ELR (cell line): ENCODE data around the gene ARRB1.
"Not testable (repeated sequence)": the region's sequence is repeated elsewhere in the genome, so short reads cannot be mapped to it uniquely, and the experiment has no call there.

Experiments used
- DNase-seq: peaks from one replicate; pipeline ENCODE4 v3.0.0-alpha.2; 2015; ENCODE audit warnings: low read depth

ARRB1 gene

DNA sequence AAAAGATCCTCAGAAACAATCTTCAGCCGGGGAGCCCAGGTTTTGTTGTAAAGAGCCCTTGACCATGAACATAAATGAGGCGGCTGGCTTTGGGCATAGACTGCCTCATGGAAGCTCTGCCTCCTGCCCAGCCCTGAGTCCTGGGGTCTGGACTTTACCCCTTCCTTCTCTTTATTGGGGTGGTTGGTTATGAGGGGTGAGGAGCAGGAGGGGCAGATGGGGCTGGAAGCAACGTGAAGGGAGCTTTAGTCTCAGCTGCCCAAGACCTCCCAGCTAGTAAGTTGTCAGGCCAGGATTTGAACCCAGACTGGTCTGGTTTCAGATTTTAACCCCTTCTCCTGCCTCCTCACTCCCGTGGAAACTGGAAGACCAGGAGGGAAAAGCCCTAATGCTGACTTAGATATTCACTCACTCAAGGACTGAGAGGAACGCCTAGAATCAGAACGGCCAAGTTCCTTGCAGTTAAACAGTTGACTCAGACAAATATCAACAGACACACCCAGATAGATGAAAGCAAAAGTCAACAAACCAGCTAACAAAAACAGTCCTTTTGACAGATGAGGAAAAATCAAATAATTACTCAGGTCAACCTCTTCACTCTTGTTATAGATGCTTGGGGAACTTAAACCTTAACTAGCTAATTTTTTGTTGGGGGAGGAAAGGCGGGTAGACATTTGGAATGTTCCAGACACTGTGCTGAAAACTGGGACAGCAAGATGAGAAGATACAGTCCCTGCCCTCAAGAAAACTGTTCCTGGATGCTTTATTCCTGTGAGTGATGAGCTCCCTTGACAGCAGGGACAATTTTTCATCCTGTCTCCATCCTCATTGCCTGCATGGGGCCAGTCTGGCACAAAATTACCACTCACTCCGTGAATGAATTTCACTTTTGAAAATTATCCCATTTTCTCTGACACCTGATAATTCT is 20.8 kb upstream of the ARRB1 start:
- peak; percentile 45 for DNase-seq

DNA sequence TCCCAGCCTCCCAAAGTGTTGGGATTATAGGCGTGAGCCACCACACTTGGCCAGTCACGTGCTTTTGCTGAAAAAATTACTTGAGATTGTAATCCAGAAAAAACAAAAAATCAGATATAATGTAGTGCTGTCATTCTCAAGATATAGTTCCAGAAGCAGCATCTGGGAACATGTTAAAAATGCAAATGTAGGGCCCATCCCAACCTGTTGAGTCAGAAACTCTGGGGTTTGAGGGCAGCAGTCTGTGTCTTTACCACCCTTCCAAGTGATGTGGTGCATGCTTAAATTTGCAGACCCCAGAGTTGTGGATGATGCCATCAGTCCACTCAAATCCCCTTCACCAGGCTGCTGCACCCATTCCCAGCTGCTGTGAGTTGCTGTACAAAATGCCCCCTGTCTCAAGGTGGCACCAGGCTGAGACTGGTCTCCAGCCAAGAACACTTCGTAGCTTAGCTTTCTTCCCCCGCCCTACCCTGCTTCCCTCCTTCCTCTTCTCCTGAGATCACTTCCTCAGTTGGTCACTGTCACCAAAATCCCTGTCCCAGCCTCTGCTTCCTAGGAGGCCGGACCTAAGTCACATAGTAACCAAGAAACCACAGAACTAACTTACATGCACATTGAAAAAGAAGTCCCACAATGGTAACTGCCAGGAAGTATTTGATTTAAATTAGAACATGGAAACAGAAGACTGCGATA is 18.2 kb upstream of the ARRB1 start:
- no peak for DNase-seq

DNA sequence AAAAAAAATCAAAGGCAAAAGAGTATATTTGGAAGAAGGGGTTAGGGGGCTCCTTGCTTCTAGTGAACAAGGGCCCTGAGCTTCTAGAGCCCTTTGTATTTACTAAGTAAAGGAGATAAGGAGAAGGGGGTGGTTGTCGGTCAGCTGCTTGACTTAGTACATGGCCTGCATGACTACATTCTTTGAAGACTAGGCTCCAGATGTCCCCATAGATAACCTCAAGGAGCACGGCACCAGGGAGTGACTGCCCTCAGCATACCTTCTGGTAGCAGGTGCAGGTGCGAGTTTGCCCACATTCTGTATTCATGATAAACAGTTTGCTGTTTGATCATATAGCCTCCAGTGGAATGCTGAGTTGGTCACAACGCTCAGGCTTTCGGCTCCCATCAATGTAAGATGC is 15.4 kb upstream of the ARRB1 start:
- DNase-seq: not testable (repeated sequence)

DNA sequence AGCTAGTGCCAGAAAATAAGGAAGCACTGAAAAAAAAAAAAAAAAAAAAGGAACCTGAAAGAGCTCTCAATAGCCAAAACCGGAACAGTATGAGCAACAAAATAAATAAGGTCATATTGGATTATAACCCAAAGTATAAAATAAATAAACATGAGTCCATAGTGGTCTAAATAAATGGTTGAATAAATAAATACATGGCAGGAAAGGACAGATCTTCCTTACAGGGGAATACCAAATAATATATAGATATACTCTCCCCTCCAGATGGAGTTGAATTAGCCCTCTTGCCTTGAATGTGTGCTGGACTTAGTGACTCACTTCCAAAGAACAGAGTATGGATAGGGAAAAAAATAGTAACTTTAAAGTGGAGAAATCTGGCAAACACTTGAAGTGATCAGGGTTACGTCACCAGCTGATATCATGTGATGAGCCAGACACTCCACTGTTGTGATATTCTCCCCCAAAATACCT is 14.3 kb upstream of the ARRB1 start:
- peak; percentile 60 for DNase-seq

DNA sequence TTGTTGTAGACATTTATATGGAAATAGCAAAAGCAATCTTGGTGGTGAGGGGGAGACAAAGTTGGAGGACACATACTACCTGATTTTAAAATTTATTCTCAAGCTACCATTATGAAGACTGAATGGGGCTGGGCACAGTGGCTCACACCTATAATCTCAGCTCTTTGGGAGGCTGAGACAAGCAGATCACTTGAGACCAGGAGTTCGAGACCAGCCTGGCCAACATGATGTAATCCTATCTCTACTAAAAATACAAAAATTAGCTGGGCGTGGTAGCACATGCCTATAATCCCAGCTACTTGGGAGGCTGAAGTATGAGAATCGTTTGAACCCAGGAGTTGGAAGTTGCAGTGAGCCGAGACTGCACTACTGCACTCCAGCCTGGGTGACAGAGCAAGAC is 10.8 kb upstream of the ARRB1 start:
- DNase-seq: not testable (repeated sequence)

DNA sequence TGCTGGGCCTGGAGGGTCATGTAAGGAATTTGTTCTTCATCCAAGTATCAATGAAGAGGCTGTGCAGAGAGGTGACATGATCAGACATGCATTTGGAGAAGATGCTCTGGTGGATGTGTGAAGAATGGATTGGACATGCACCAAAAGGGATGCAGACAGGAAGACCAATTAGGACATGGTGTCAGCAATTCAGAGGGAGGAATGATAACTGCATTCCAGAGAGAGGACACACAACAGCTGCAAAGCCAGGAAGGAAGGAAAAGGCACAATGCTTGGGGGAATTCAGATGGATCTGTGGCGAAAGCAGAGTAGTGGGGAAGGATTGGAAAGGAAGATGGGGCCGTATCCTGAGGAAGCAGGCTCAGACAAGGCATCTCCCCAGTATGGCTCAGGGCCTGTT is 5.2 kb upstream of the ARRB1 start:
- DNase-seq: no peak

DNA sequence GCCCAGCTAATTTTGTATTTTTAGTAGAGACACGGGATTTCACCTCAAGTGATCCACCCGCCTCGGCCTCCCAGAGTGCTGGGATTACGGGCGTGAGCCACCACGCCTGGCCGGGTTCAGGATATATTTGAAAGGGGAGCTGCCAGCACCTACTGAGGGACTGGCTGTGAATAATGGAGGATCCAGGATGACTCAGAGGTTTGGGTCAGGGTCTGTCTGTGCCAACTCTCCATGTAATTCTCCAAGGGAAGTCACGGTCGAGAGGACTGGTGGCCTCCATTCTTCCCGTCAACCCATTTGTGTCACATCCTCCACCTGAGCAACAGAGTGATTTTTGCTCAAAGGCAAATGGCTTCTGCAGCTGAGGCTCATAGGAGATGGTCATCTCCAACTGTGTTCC is 3.6 kb upstream of the ARRB1 start:
- DNase-seq: no peak

DNA sequence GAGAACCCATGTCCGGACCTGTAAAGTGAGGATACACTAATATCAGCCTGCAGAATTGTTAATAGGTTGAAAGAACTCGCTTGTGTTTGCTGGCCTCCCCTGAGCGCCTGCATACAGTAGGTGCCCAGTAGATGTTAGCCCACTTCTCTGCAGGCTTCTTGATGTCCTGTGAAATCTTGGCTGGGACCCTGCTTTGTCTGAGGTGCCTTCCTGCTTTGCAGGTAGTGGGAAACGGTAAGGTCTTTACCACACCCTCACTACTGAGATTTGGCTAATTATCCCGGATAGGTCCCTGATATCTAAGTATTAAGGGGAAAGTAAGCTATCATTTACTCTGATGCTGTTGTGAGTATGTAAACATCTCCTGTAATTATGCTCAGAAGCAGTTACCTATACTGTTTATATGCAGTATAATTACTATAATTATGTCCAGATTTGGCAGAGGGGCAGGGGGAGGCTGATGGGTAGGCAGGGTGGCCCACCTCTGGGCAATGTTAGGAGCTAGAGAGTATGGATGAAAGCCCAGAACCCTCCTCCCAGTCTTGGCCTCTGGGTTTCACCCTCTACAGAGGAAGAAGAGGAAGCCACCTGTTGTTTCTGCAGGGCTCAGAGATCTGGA is 1.2 kb upstream of the ARRB1 start:
- no peak for DNase-seq

DNA sequence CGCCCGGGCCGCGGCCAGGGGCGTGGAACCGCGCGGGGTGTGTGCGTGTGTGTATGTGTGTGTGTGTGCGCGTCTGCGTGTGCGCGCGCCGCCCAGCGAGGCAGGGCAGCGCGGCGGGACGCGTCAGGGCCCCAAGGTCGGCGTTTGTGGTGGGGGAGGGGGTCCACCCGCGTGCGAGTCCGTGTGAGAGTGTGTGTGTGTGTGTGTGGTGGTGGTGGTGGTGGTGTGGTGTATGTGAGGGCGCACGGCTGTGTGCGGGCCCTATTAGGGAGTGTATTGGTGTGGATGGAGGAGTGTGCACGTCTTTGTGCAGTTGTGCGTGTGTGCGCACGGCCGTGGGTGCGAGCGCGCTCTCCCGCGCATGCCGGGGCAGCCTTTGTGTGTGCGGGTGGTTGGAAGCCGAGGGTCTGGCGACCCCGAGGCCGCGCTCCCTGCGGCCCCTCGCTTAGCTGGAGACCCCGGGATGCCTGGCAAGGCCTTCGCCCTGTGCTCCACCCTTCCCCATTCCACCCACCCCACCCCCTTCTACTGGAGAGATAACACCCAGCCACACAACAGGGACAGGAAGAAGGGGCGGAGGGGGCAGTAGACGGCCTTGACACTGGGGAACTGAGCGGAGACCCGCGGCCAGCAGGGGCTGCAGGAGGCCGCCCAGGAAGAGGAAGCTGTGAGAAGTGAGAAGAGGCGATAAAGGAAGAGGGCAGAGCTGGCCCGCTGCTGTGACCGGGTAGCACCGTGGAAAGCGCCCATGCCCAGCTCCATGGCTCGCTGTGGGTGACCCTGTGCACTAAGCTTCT is 528 bp upstream of the ARRB1 start:
- no peak for DNase-seq

DNA sequence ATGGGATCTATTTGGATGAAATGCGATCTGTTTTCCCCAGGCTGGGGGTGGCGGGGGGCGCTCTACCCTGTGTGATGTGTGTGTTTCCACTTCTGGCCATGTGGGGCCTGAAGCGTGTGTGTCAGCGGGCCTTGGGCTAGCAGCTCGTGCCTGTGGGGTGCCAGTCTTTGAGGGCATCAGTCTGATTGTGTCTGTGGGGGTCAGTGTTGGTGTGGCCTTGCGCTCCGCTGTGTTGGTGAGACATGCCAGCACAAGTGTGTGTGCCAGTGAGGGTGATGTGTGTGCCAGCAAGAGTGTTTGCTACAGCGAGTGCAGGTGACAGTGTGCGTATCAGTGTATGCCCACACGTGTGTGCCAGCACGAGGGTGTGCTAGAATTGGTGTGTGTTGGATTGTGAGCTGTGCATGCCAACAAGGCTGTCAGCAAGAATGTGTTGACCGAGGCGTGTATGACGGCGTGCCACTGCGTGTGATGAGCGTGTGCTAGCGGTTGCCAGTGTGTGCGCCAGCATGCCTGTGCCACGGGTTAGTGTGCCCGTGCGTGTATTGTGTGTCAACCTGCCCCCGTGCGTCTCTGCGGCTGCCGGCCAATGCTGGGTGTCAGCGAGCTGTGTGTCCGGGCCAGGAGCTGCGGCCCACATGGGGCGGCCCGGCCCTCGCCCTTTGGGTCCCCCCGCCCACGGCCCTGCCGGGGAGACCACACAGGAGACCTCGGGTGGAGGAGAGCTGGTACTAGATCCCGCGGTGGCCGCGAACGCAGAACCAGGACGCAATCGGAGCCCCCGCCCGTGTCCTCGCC is 519 bp downstream of the ARRB1 start:
- DNase-seq: no peak

DNA sequence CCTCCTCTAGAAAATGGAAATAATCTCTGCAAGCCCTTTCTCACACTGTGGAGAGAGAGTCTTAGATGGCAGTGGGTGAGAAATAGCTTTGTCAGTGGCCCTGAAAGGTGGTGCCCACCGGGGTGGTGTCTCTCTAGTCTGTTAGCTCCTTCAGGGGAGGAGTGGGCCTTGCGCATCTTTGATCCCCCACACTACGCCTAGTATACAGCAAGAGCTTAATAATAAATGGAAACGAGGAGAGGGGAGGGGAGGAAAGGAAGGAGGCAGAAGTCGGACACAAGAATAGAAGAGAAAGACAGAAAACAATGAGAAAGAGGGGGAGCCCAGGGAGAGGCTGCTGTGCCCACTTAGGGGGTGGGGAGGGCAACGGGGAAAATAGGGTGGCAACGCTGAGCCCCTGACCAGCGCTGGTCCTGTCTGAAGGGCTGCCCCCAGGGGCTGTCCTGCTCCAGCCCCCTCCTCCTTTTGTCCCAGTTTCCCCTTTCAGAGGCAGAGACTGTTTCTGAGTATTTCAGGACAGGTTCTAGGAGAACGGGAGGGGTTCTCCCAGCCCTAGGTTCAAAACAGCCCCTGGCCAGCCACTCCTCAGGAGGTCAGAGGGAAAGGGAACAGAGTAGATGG is 1.2 kb downstream of the ARRB1 start:
- DNase-seq: no peak

DNA sequence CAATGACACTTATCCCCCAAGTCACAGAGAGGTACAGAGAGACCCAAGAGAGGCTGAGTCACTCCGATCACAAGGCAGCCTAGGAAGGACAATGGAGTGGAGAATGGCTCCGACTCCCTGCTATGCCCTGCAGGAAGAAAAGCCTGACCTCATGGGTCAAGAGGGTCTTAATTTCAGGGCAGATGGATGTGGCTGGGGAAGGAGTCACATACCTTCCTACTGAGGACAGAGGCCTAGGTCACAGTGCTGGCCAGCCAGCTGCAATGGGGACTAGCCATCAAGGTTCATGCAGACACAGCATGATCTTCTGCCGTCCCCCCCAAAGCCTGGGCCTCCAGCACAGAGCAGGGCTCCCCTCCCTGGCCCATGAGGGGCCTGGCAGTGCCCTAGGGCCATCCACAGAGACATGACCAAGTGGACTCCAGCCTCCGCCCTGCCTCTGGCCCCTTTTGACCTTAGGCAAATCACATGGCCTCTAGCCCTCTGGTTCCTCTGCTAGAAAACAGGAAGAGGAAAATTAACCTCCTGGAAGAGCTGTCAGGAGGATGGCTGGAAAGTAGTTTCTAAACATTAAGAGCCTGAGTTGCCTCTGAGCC is 1.8 kb downstream of the ARRB1 start:
- no peak for DNase-seq

DNA sequence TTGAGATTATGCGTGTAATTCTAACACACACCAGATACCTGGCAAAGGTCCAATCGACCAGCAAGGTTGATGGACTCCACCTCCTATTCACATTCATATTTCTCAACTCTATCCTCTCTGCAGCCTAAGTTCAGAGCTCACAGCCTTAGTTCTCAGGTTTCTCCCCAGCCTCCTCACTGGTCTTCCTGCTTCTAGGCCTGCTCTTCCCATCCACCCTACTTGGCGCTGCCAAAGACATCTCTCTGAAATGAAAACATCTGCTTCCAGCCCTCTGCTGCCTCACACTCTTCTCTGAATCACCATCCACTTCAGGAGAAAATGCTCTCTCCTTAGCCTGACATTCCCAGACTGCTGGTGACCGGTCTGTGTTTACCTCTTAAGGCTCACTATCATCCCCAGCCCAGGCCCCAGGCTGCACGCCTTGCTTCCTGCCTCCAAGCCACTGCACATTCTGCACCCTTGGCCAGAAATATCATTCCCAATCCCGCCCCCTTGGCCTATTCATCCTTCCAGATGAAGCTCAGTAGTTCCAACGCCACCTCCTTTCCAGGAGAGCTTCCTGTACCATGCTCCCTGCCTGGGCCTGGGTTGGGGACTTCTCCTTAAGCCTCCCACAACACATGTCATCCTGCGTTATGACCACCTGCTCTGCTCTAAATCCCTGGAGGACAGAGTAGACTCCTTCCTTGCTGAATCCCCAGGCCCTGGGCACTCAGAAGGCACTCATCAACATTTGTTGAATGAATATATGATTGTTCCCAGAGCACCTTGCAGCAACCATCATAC is 3.5 kb downstream of the ARRB1 start:
- DNase-seq: peak; percentile 85

DNA sequence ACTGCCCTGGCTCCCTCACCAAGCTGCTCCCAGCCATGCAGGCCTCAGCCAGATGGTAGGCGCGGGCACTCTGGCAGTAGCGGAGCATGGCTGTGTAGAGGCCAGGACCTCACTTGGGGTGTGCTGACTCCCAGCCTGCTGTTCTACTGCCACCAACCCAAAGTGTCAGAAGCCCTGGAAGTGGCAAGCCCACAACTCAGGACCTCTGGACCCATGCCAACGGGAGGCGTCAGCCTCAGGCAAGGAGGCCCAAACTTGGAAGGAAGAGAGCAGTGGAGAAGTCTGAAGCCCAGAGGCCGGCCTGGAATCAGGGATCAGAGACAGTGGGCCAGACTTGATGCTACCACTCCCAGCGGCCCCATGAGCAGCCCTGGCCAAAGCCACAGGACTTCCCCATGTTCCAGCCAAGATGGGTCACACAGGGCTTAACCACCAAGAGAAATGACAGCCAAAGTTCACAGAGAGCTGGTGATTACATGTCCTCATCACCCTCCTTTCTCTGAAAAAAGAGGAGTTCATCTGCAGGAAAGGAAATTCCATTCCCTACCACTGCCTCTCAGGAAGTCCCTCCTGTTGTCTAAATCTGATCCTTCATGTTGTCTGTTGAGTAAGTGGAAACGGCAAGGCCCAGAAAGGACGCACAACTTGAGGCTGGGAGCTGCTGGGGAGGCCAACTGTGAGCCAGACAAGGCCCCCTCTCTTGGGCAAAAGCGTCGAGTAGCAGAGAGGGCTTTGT is 4.4 kb downstream of the ARRB1 start:
- peak; percentile 28 for DNase-seq

DNA sequence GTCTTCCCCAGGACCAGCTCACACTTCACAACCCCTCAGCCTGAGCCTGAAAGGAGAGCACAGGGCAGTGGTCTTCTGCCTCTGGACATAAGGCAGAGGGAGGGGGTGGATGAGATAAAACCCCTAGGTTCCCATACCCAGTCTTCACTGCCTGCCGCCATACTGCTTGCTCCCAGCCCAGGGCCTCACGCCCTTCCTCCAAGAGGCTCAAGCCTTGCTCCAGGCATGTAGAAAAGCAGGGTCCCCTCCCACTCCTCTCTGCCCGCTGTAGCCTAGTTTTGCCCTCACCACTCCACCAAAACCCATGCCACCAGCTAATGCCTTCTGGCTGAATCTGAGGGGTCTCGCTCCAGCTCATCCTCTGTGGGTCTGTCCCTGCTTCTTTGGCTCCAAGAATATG is 5.2 kb downstream of the ARRB1 start:
- DNase-seq: no peak

DNA sequence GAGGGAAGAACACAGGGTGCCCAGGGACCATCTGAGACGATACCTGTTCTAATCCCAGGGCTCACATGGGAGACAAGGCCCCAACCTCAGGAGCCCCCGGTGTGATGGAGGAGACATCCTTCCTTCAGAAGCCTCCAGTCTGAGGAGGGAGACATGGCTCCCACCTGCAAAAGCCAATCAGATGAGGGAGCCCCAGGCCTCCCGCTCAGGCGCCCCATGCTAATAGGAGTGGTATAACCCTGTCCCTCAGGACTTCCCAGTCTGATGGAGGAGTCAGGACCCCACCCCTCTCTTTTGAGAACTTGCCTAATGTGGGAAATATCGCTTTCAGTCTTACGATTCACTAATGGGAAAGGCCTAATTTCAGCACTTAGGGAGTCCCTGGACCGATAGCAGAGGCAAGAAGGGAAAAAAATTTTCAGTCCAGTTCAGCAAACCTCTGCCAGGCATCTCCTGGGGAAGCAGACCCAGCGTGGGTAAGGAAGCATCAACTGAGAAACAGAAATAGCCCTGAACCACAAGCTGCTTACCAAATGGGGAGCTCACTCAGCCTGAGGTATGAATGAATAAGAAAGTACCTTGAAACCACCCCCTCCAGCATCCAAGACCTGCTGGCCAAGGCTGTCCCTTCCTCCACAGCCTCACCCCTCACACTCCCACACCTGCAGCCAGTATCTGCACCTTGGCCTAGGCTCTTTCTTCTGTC is 5.9 kb downstream of the ARRB1 start:
- no peak for DNase-seq

DNA sequence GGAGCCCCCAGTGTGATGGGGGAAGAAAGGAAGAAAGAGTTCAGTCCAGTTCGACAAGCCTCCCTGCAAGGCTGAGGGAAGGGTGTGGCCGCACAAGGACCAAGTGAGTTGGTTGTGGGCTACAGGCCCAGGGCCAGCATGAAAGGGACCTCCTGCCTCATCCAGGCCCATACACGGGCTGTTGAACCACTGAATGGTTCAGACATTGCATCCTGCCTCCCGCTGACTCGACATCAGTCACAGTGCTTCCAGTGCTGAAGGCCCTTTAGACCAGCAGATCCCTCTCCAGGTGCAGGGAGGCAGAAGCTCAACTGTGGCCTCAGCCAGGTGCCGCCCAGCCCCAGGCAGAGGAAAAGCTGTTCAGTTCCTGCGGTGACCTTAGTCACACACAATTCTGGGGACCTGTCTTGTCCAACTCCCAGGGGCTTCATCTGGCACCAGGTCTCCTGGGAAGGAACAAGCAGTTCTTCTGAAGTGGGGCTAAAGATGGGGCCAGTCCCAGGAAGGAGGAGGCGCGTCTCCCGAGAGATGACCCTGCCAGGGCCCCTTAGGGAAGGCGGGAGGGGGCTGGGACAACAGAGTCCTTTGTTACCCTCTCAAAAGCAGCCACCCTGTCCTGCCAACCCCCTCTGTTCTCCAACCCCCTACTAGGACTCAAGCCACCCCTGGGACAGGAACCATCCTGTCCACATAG is 6.6 kb downstream of the ARRB1 start:
- peak; percentile 65 for DNase-seq

DNA sequence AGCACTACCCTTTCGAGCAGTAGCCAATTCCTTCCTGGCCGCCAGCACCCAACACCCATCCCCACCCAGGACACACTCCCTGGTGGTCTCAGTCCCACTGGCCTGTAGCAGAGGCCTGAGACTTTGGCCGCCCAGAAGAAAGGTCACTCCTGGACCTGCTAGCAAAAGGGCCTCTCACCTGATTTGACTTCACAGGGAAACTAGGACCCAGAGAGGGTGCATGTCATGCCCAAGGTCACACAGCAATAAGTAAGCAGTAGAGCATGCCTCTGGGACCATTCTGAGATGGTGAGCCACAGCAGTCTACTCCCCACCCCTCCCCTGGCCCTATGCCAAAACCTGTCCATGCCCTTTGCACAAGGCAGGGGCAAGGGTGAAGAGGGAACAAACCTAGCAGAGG is 7.3 kb downstream of the ARRB1 start:
- no peak for DNase-seq
